GM15510 (cell line): Measurements from ENCODE around the gene PRSS27.
A peak's percentile ranks its signal among the peaks of the same experiment; 100 is the strongest.

Experiments
- POLR2A ChIP-seq: IDR thresholded peaks from 3 replicates; pipeline ENCODE4 v1.6.1; 2011; ENCODE audit warnings: borderline replicate concordance; ENCODE audit not compliant: insufficient read length; ENCODE audit errors: extremely low read depth

PRSS27 gene

GRCh38 chr16:2699791-2700600 lies 20.0 kb downstream of the PRSS27 start:
- no peak for TF ChIP-seq POLR2A

DNA sequence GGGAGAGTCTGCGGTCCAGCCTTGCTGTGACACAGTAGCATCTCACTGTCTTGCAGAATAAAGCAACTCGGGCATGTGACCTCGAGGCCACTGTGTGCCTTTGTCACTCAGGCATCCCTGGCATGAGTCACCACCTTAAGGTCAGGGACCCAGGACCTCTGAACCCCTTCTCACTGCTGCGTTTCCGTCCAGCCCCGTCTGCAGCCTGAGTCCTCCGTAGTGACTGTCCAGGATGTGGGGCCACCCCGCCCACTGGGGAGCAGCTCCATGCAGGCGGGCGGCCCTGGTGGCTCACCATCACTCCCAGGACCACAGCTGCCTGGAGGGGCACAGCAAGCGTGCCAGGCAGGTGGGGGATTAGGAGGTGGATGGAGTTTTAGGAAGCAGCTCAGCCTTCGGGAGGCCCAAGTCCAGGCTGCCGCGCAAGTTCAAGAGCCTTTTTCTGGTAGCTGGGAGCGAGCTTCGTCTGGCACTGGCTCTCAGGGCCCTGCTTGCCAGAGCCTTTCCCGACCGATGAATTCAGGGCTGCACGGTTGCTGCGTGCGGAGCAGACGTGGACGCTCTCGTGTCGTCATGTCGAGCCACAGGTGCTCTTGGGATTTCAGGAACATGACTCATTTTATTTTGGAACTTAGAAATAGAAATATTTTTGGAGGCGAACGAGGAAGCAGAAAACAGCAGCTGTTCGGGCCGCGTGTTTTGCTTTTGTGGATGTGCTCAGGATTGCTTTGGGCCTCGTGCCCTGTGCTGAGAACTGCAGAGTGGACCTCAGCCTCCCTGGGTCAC lies 20.9 kb downstream of the PRSS27 start:
- TF ChIP-seq POLR2A, result no peak

DNA sequence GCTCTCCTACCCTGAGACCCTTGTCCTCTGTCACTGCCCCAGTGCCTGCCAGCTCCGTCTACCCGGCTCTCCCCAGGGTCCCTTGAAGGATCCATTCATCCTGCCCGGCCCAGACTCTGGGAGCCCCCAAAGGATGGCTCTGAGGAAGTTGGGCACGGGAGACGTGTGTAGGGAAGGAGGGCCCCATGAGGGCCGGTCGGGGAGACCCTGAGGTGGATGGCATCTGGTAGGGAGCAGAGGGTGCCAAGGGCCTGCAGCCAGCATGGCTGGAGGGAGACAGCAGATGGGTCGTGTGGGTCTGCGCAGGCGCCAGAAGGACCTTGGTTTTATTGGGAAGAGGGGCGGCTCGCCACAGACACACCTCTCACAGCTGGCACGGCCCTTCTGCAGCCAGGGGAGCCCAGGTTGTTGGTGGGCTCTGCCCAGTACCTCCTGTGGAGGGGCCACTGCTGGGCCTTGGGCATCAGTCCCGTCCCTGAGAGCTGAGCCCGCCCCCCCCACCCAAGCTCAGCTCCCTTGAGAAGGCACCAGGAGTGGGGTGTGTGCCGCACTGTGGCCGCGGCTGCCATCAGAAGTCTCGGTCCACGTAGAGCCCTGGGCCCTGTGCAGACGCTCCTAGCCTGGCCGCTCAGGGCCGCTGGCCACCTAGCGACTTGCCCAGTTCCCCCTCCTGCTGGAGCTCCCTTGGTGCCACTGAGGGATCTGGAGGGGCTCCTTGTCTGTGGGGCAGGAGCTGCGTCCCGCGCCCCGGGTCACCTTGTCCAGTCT lies 21.7 kb downstream of the PRSS27 start:
- no peak for TF ChIP-seq POLR2A

DNA sequence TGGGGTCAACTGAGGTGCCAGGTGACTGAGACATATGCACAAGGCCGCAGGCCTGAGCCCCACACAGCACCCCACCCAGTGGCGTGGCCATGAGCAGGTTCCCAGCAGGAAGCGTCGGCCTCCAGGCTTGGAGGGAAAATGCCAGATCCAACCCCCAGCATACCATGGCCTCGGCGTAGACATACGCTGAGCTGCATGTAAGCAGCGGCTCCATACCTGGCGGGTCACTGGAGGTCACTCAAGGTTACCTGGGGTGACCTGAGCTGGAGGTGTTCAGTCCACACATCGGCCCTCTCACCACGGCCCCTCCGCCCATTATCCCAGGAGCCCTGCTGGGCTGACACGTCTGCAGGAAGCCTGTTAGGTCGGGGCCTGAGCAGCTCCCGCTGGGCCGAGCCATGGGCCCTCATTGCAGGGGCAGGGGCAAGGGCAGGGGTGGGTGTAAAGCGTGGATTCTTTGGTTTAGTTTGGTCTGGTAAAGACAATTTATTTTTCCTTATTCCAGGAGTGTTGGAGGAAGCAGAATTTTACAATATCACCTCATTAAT lies 22.5 kb downstream of the PRSS27 start:
- no peak for TF ChIP-seq POLR2A

- TF ChIP-seq POLR2A, result no peak
These were observed 26.9 kb downstream of the PRSS27 start for GRCh38 chr16:2692948-2693651.

DNA sequence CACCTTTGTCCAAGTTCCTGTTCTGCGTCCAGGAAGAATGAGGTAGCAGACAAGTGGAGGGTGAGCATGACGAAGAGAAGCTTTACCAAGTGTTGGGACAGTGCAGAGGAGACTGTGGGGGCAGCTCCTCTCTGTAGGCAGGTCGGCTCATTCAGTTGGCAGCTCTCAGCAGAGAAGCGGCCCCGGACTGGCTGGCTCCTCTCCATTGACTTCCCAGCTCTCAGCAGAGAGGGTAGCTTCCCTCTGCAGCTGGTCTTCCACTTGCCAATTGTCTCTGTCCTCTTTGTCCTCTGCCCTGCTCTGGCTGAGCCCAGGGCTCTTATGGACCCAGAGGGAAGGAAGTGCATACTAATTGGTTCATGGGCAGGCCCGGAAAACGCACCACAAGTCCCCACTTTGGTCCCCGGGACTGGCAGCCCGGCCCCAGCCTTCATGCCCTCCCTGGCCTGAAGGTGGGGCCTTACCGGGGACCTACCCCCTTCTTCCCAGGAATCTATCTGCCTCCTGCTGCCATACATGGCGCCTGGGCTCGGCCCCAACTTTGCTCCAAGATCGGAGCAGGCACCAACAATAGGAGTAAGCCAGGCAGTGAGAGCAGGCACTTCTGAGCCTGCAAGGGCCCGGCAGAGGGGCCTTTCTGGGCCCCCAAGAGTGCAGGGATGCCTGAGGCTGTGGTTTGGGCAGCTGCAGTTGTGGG lies 27.6 kb downstream of the PRSS27 start:
- no peak for TF ChIP-seq POLR2A

DNA sequence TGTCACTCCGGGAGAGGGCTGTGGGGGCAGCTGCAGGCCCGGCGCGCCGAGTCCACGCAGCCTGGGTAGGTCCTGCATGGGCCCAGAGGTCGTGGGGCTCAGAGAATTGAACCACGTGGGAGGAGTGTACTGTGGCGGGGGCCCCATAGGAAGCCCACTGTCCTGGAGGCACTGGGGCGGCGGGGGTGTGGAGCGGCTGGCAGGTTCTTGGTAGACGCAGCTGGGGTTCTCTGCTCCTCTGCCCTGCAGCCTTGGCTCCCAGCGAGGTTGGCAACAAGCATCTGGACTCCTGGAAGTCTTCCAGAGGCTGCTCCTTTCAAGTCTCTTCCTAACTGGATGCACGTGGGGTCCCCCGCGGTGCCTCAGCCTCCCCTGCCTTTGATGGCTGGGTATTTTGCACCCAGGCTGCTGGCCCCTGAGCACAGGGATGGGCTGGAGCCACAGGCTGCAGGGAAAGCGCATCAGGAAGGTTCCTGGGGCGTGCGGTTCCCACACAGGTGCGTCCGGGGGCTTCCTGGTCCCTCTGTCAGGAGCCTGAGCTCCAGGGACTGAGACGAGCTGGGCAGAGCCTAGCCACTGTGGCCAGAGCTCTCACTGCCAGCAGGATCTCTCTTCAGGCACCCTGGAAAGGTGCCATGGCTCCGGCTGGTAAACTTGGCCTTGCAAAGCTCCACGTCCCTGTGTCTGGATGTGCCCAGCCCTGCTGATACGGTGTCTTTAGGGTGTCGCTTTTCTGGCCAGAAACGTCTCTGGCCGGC lies 28.4 kb downstream of the PRSS27 start:
- TF ChIP-seq POLR2A, result no peak

DNA sequence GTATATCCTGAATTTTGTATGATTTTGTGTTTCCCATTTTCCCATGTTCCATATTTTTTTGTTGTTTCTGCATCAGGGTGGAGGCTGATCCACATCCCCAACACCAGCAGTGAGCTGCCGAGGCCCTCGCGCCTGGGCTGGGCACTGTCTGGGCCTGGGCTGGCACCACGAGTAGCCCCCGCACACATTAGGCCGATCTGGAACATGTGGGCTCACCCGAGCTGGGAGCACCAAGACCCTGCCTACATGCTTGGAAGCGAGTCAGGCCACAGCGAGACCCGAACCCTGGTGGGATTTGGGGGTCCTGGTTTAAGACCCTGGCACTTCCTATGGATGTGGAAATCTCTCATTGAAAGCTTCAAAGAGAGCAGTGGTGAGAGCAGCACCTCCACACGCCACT lies 29.2 kb downstream of the PRSS27 start:
- no peak for TF ChIP-seq POLR2A

GRCh38 chr16:2689968-2690801 lies 29.8 kb downstream of the PRSS27 start:
- TF ChIP-seq POLR2A, result no peak

- no peak for TF ChIP-seq POLR2A
These were observed 32.3 kb downstream of the PRSS27 start for GRCh38 chr16:2687531-2688308.

DNA sequence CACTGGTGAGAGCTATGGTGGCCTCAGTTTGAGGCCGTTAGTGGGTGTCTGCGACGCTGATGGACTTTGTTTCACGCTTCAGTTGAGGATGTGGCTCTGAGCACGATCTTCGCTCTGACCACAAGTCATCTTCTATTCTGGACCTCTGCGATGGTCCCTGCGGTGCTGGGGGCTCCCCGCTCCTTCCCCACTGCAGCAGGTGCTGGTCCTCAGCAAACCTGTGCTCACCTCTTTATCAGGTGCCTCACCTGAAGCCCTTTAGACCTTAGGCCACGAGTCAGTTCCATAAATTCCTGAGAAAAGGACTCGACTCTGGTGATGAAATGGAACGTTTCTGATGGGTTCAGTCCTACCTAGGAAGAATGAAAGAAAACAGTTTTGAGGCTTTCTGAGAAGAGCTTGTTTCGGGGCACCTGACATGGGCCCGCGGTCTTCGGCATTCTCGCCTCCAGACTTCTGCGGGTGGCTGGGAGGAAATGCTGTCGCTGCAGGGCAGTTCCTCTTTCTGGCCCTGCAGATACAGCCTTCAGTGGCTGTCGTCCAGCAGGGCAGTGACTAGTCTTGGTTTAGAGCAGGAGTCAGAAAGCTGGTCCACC lies 33.0 kb downstream of the PRSS27 start:
- TF ChIP-seq POLR2A, result peak; percentile 32
